HCT116 (cell line): ENCODE data around the gene OR4E1. TPM values are rescaled to one million over a fixed set of nuclear protein-coding genes. Genes with fewer than 3 reads are reported as not detected.

Experiments
- ATAC-seq: fragments of 200-7000 bp; cut with Tn5 transposase; 2 replicates; pipeline ENCODE4 v1.9.1; 2020; ENCODE audit warnings: mild to moderate bottlenecking, moderate library complexity
- BruUV-seq: library from RNA; stranded (reverse); fragments of 400-500 nt; replicated peaks from 2 replicates; lab custom pipeline; 2021; lab: Mats Ljungman, UMichigan
- CTCF ChIA-PET: fragments of 300-600 bp; sonication (Branson Sonifier 250); formaldehyde crosslinking; loops from one replicate; lab custom pipeline; 2021; ENCODE audit warnings: antibody characterized with exemption; lab: Charles Lee
- POLR2A ChIA-PET: fragments of 300-600, 350-600 bp; sonication (Branson Sonifier 250); formaldehyde crosslinking; loops from one replicate; lab custom pipeline; 2021; ENCODE audit warnings: antibody characterized with exemption; lab: Charles Lee
- RAD21 ChIA-PET, 2 experiments: fragments of 300-600 bp; sonication (Branson Sonifier 250); formaldehyde crosslinking; loops; one replicate each; lab custom pipeline; 2023; ENCODE audit warnings: low total read pairs in 2 of 2; ENCODE audit not compliant: uncharacterized antibody in 2 of 2, unreplicated experiment in 2 of 2, low non-redundant PET in 1 of 2; lab: Charles Lee
- DNase-seq: peaks from one replicate; pipeline ENCODE4 v3.0.0-alpha.2; 2010; ENCODE audit warnings: low read depth, low spot score
- H2AFZ ChIP-seq: fragments of 200-600 bp; shearing (Covaris generic), sonication (generic); 2 replicates; pipeline ENCODE4 v1.6.1; 2017; ENCODE audit warnings: low read depth, mixed run types, mixed read lengths, antibody characterized with exemption, low read length; ENCODE audit not compliant: poor library complexity, severe bottlenecking
- H3K27ac ChIP-seq: 2 replicates; pipeline ENCODE4 v1.5.1; 2012; ENCODE audit warnings: low read depth, low read length
- H3K27me3 ChIP-seq: fragments of 200-600 bp; sonication (generic); 2 replicates; pipeline ENCODE4 v1.6.1; 2016; ENCODE audit warnings: mixed run types, low read length, mixed read lengths; ENCODE audit not compliant: insufficient read depth
- H3K36me3 ChIP-seq, 2 experiments: fragments of 200-500 bp in 1 of 2; fragments of 200-600 bp in 1 of 2; sonication (Bioruptor generic) in 1 of 2; sonication (generic) in 1 of 2; 2 replicates each; pipeline versions ENCODE4 v1.5.1 to v1.6.1; 2014 to 2016; ENCODE audit warnings: low read length in 2 of 2, inconsistent platforms in 1 of 2, mixed read lengths in 1 of 2, mixed run types in 1 of 2; ENCODE audit not compliant: insufficient read depth in 2 of 2, control insufficient read depth in 1 of 2
- H3K4me1 ChIP-seq, 2 experiments: fragments of 200-600 bp in 1 of 2; sonication (generic) in 1 of 2; 2 replicates each; pipeline versions ENCODE4 v1.5.1 to v1.6.1; 2012 to 2017; ENCODE audit warnings: low read length in 2 of 2, inconsistent platforms in 1 of 2, mild to moderate bottlenecking in 1 of 2, mixed read lengths in 1 of 2, mixed run types in 1 of 2, moderate library complexity in 1 of 2; ENCODE audit not compliant: insufficient read depth in 2 of 2, control insufficient read depth in 1 of 2
- H3K4me2 ChIP-seq: fragments of 200-600 bp; sonication (generic); 2 replicates; pipeline ENCODE4 v1.6.1; 2017; ENCODE audit warnings: mixed run types, low read length, mixed read lengths
- H3K4me3 ChIP-seq, 2 experiments: fragments of 200-600 bp in 1 of 2; sonication (generic) in 1 of 2; replicated peaks in 1 of 2; 2 replicates each; pipeline ENCODE4 v1.5.1; 2011 to 2016; ENCODE audit warnings: low read length in 2 of 2, control low read depth in 1 of 2, low read depth in 1 of 2, mild to moderate bottlenecking in 1 of 2, mixed read lengths in 1 of 2, mixed run types in 1 of 2
- H3K79me2 ChIP-seq: fragments of 200-600 bp; sonication (generic); 2 replicates; pipeline ENCODE4 v1.6.1; 2017; ENCODE audit warnings: mild to moderate bottlenecking, mixed run types, low read length, moderate library complexity, mixed read lengths; ENCODE audit not compliant: insufficient read depth
- H3K9ac ChIP-seq: fragments of 200-600 bp; sonication (generic); 2 replicates; pipeline ENCODE4 v1.6.1; 2016; ENCODE audit warnings: low read length, mixed read lengths
- H3K9me2 ChIP-seq: fragments of 200-600 bp; sonication (generic), shearing (Covaris generic); 2 replicates; pipeline ENCODE4 v1.6.1; 2017; ENCODE audit warnings: mixed run types, mild to moderate bottlenecking, moderate library complexity; ENCODE audit not compliant: insufficient read depth
- H3K9me3 ChIP-seq, 2 experiments: fragments of 200-500 bp in 1 of 2; fragments of 200-600 bp in 1 of 2; sonication (Bioruptor generic) in 1 of 2; sonication (generic) in 1 of 2; 2 replicates each; pipeline ENCODE4 v1.6.1; 2014 to 2017; ENCODE audit warnings: low read length in 2 of 2, mixed read lengths in 2 of 2, inconsistent platforms in 1 of 2, low read depth in 1 of 2, mild to moderate bottlenecking in 1 of 2, mixed run types in 1 of 2, moderate library complexity in 1 of 2; ENCODE audit not compliant: control insufficient read depth in 1 of 2, insufficient read depth in 1 of 2
- H4K20me1 ChIP-seq: fragments of 200-600 bp; sonication (generic), shearing (Covaris generic); 2 replicates; pipeline ENCODE4 v1.6.1; 2017; ENCODE audit warnings: mixed run types, mild to moderate bottlenecking, moderate library complexity; ENCODE audit not compliant: insufficient read depth
- CBX3 ChIP-seq: IDR thresholded peaks from 2 replicates; pipeline ENCODE4 v1.6.1; 2012; ENCODE audit warnings: low read depth
- ELF1 ChIP-seq: IDR thresholded peaks from 2 replicates; pipeline ENCODE4 v1.6.1; 2012; ENCODE audit warnings: low read depth, borderline replicate concordance
- EZH2 ChIP-seq: fragments of 200-600 bp; sonication (generic); IDR thresholded peaks from 2 replicates; pipeline ENCODE4 v1.6.1; 2017; ENCODE audit warnings: antibody characterized with exemption, mixed run types
- EZH2phosphoT487 ChIP-seq: fragments of 200-600 bp; IDR thresholded peaks from 2 replicates; pipeline ENCODE4 v1.6.1; 2018; ENCODE audit warnings: antibody characterized with exemption, borderline replicate concordance
- JUND ChIP-seq: IDR thresholded peaks from 2 replicates; pipeline ENCODE4 v1.6.1; 2012
- ZFX ChIP-seq: fragments of 450-650 bp; IDR thresholded peaks from 2 replicates; pipeline ENCODE4 v1.6.1; 2017
- intact Hi-C: fragments of 100-400 bp; cut with micrococcal nuclease; formaldehyde crosslinking; loops from 2 replicates; pipeline ENCODE4 v1.10.0; 2022
- total RNA-seq: library from RNA; stranded (reverse); gene quantifications from one replicate; pipeline ENCODE4 v1.2.1, GENCODE V29; 2021; ENCODE audit not compliant: unreplicated experiment
- TF ChIP-seq, protein P1 (sequence below): IDR thresholded peaks from 2 replicates; pipeline ENCODE4 v1.6.1; 2012; ENCODE audit warnings: low read depth
- TF ChIP-seq, protein P2 (sequence below): IDR thresholded peaks from 2 replicates; pipeline ENCODE4 v1.6.1; 2011; ENCODE audit warnings: mild to moderate bottlenecking, low read length, moderate library complexity; ENCODE audit not compliant: insufficient replicate concordance; ENCODE audit errors: extremely low read depth
- TF ChIP-seq, protein P3 (sequence below): IDR thresholded peaks from 2 replicates; pipeline ENCODE4 v1.6.1; 2012

Gene OR4E1
- total RNA-seq, 1 experiment from 2014 or later = not detected

DNA sequence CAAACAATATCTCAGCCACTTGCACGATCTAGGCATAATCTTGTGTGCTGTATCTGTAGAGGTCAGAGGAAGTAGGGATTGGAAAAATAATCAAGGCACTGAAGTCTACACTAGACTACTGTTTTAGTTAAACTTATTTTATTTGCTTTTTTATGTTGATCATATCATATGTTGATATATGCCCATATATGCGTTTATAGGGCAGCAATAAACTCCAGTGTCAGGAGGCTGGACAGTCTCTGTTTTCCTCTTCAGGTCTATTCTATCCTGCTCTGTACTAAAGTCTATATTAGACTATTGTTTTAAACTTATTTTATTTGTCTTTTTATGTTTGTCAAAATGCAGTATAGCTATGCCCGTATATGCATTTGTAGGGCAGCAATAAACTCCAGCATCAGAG lies 47.9 kb upstream of the OR4E1 start:
- H3K4me1 ChIP-seq = no peaks in the 10 kb centered on the region
- H3K9ac ChIP-seq = no peak overlapping the region
- no peaks in the 10 kb centered on the region for H3K79me2 ChIP-seq
- H3K36me3 ChIP-seq = no peaks in the 10 kb centered on the region
- RAD21 ChIA-PET = no interaction called here
- H3K9me3 ChIP-seq = no peaks in the 10 kb centered on the region
- H3K27ac ChIP-seq = no peak overlapping the region
- CTCF ChIA-PET = interaction anchor here (0.8 kb wide), 1 partner anchor 10 kb away, joined by 3 read pairs; no protein-coding TSS in a partner anchor
- DNase-seq = no peak
- no peak overlapping the region for H3K4me2 ChIP-seq
- POLR2A ChIA-PET = no interaction called here
- ATAC-seq = no peak
- TF ChIP-seq, protein P1, sequence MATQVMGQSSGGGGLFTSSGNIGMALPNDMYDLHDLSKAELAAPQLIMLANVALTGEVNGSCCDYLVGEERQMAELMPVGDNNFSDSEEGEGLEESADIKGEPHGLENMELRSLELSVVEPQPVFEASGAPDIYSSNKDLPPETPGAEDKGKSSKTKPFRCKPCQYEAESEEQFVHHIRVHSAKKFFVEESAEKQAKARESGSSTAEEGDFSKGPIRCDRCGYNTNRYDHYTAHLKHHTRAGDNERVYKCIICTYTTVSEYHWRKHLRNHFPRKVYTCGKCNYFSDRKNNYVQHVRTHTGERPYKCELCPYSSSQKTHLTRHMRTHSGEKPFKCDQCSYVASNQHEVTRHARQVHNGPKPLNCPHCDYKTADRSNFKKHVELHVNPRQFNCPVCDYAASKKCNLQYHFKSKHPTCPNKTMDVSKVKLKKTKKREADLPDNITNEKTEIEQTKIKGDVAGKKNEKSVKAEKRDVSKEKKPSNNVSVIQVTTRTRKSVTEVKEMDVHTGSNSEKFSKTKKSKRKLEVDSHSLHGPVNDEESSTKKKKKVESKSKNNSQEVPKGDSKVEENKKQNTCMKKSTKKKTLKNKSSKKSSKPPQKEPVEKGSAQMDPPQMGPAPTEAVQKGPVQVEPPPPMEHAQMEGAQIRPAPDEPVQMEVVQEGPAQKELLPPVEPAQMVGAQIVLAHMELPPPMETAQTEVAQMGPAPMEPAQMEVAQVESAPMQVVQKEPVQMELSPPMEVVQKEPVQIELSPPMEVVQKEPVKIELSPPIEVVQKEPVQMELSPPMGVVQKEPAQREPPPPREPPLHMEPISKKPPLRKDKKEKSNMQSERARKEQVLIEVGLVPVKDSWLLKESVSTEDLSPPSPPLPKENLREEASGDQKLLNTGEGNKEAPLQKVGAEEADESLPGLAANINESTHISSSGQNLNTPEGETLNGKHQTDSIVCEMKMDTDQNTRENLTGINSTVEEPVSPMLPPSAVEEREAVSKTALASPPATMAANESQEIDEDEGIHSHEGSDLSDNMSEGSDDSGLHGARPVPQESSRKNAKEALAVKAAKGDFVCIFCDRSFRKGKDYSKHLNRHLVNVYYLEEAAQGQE = no peak
- no peak for TF ChIP-seq EZH2
- no peak for TF ChIP-seq CBX3
- H2AFZ ChIP-seq = no peak overlapping the region
- peaks cover 42% of the 10 kb centered on the region for H3K27me3 ChIP-seq
- no peak overlapping the region for H3K4me3 ChIP-seq
- intact Hi-C loops = no loop called here
- BruUV-seq = no TSS peak
- H3K9me2 ChIP-seq = no peaks in the 10 kb centered on the region
- H4K20me1 ChIP-seq = no peaks in the 10 kb centered on the region

DNA sequence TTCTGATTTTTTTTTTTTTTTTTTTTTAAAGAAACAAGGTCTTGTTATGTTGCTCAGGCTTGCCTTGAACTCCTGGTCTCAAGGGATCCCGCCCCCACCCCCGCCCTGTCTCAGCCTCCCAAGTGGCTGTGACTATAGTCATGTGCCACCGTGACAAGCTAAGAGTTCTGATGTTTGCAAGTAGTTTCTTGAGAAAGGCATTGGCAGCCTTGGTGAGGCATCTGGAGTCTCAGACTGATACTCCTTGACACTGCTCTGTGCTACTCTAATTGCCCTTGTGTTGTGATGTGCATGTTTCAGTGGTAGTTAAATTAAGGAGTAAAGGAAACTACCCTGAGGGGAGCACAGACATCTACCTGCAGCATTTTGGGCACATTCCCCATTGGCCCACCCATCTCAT lies 46.2 kb upstream of the OR4E1 start:
- CTCF ChIA-PET = interaction anchor here (1.3 kb wide), 1 partner anchor 29 kb away, joined by 4 read pairs; no protein-coding TSS in a partner anchor
- no peak overlapping the region for H3K9ac ChIP-seq
- DNase-seq = no peak
- ATAC-seq = no peak
- no peaks in the 10 kb centered on the region for H4K20me1 ChIP-seq
- no peak overlapping the region for H2AFZ ChIP-seq
- no peaks in the 10 kb centered on the region for H3K36me3 ChIP-seq
- H3K27ac ChIP-seq = no peak overlapping the region
- H3K27me3 ChIP-seq = peaks cover 36% of the 10 kb centered on the region
- no TSS peak for BruUV-seq
- H3K4me1 ChIP-seq = no peaks in the 10 kb centered on the region
- H3K79me2 ChIP-seq = no peaks in the 10 kb centered on the region
- H3K4me2 ChIP-seq = no peak overlapping the region
- H3K4me3 ChIP-seq = no peak overlapping the region
- POLR2A ChIA-PET = no interaction called here
- H3K9me2 ChIP-seq = no peaks in the 10 kb centered on the region
- RAD21 ChIA-PET = no interaction called here
- H3K9me3 ChIP-seq = no peaks in the 10 kb centered on the region
- intact Hi-C loops = no loop called here
- TF ChIP-seq EZH2phosphoT487 (no peak), EZH2 (no peak), ZFX (no peak), JUND (no peak), ELF1 (no peak)
- TF ChIP-seq, protein P2, sequence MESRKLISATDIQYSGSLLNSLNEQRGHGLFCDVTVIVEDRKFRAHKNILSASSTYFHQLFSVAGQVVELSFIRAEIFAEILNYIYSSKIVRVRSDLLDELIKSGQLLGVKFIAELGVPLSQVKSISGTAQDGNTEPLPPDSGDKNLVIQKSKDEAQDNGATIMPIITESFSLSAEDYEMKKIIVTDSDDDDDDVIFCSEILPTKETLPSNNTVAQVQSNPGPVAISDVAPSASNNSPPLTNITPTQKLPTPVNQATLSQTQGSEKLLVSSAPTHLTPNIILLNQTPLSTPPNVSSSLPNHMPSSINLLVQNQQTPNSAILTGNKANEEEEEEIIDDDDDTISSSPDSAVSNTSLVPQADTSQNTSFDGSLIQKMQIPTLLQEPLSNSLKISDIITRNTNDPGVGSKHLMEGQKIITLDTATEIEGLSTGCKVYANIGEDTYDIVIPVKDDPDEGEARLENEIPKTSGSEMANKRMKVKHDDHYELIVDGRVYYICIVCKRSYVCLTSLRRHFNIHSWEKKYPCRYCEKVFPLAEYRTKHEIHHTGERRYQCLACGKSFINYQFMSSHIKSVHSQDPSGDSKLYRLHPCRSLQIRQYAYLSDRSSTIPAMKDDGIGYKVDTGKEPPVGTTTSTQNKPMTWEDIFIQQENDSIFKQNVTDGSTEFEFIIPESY = no peak
- TF ChIP-seq, protein P1 = no peak
- TF ChIP-seq, protein P3, sequence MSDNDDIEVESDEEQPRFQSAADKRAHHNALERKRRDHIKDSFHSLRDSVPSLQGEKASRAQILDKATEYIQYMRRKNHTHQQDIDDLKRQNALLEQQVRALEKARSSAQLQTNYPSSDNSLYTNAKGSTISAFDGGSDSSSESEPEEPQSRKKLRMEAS = no peak
